GM12872 (cell line): ENCODE results near the gene SHPK.

ENCODE experiments used
- TF ChIP-seq, protein P1 (sequence below): IDR thresholded peaks from 3 replicates; pipeline ENCODE4 v1.5.1; 2011; ENCODE audit warnings: low read depth, mild to moderate bottlenecking, low read length, moderate library complexity; ENCODE audit not compliant: insufficient read depth

SHPK gene

DNA sequence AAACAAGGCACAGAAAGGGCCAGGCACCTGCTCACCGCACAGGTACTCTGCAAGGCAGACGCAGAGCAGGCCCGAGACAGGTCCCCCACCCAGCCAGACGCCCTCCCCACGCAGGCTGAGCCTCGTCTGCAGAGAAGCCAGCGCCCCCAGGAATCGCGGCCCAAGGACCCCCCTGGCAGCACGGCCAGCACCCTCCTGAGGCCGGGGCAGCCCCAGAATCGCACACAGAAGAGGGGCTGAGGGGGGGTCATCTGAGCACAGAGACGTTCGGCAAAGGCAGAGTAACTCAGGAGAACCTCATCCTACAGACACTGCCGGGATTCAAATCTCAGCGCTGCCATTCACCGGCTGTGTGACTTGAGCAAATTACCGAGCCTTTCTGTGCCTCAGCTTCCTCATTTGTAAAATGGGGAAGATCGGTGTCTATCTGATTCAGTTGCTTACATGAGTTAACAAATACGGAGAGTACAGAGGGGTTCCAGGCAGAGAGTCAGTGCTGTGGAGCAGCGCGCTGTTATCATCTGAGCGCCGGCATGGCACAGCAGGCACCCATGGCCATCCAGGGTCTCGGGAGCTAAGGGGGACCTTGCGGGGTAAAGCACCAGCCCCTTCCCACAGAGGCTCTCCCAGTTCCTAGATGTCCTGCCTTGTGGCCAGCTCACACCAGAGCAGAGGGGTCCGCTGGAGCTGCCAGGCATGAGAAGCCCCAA lies 42.9 kb upstream of the SHPK start:
- TF ChIP-seq, protein P1, sequence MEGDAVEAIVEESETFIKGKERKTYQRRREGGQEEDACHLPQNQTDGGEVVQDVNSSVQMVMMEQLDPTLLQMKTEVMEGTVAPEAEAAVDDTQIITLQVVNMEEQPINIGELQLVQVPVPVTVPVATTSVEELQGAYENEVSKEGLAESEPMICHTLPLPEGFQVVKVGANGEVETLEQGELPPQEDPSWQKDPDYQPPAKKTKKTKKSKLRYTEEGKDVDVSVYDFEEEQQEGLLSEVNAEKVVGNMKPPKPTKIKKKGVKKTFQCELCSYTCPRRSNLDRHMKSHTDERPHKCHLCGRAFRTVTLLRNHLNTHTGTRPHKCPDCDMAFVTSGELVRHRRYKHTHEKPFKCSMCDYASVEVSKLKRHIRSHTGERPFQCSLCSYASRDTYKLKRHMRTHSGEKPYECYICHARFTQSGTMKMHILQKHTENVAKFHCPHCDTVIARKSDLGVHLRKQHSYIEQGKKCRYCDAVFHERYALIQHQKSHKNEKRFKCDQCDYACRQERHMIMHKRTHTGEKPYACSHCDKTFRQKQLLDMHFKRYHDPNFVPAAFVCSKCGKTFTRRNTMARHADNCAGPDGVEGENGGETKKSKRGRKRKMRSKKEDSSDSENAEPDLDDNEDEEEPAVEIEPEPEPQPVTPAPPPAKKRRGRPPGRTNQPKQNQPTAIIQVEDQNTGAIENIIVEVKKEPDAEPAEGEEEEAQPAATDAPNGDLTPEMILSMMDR, result no peak

DNA sequence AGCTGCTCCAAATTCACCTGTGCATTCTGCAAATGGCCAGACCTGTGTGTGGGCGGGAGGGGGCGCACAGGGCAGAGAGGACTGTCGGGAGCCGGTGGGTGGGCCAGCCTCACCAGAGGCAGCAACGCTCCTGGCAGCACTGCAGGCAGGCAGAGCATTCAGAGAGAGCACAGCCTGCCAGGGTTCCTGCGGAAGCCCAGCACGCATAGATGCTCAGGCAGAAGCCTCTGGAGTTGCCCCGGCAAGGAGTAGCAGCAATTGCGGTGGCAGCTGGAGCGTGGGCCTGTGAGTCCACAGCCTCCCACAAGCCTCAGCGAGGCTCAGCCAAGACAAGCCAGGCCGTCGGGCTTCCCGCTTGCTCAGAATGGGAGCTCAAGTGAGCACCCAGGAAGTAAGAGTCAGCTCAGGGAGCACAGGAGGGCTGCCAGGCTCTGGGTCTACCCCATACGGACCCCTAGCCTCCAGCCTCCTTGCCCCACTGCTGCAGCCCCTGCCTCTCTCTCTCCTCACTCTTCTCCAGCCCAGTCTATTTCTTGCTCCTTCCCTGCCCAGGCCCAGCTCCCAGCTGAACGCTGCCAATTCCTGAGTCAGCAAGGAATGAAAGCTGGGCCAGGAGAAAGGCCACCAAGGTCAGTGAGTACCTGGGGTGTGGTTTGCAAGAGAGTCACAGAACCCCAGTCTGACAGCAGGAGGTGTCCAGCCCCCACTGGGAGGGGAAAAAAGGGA lies 42.2 kb upstream of the SHPK start:
- TF ChIP-seq, protein P1, result no peak

DNA sequence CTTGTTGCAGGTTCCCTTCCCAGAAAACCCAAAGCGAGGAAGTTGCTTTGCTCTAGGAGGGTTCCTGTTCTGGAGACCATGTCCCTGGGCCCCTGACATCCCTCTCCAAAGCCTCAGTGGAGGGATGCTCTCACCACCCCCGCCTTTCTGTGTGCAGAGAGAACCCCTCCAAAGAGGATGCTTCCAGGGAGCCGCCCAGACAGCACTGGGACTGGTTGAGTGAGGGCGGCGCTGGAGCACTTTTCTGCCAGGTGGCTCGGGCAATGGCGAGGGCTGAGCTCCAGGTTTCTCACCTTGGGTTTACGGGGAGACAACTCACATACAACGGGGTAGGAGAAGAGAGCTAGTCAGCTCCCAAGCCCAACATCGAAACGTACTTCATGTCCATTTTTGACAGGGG lies 39.8 kb upstream of the SHPK start:
- TF ChIP-seq, protein P1, result no peak

DNA sequence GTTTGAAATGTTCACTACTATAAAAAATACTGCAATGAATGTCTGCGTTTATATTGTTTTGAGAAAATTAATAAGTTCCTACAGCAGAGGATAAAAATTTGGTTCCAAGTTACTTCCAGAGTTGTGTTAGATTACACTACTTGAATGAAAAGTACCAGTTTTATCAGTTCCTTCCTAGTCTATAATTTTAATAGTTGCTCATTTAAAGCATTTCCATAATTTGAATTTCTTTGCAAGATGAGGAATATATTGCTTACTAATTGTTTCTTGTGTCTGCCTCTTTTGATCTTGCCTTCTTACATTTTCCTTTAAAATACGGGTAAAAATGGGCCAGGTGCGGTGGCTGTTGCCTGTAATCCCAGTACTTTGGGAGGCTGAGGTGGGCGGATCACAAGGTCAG lies 36.5 kb upstream of the SHPK start:
- TF ChIP-seq, protein P1, result no peak

DNA sequence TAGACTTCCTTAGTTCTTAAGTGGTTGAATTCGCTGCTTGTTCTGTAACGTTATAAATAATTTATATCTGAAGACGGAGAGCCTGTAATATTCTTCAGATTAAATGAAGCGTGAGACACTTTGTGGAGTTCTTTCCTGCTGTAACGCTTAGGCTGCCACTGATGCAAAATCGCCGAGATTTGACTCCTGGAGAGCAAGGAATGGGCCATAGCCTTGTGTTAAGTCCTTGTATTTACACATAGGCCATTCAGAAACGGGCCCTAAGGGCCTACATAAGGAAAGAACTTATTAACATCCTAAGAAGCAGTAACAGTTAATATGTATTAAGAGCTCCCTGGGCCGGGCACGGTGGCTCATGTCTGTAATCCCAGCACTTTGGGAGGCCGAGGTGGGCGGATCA lies 33.5 kb upstream of the SHPK start:
- TF ChIP-seq, protein P1, result no peak

DNA sequence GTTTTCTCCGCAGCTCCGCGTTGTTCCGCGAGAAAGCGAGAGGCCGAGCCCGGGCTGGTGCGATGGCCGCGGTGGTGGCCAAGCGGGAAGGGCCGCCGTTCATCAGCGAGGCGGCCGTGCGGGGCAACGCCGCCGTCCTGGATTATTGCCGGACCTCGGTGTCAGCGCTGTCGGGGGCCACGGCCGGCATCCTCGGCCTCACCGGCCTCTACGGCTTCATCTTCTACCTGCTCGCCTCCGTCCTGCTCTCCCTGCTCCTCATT lies 33.0 kb upstream of the SHPK start:
- TF ChIP-seq, protein P1, result no peak

DNA sequence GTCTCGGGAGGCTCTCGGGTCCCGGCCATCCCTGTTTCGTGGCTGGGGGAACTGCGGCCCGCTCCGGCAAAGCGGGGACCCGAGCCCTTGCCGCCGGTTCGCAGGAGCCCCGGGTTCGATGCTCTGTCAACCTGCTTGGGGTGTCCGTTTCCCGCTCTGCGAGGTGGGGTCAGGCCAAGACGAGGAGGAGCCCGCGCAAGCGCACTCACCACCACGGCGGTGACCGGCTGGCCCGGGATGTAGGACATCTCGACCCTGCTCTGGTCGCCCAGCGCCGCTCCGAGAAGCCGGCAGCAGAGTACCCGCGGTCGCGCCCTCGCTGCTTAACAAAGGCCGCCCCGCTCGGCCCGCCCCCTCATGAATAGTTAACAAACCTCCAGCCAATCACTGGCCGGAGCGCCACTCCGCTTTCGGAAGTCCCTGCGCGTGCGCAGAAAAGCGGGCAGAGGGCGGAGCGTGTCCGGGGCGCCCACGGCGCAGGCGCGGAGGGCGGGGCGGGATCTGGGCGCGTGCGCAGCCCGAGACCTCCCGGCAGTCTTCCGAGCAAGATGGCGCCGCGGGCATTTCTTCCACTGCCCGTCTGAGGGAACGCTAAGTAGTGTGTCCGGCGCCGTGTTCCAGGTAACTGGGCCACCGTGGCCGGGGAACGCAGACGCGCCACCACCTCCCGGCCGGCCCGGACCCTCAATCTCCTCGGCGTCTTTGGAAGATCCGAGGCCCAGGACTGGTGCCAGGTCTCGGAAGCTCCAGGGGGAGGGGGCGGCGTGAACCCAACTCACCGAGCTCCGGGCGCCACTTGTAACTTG lies 32.4 kb upstream of the SHPK start, which contains the start of the genes EMC6 and TAX1BP3:
Gene EMC6, plus strand, starts transcription at position 534 of the 806 bp plus-strand sequence. CDS start 335 bp downstream, outside the sequence.
Gene TAX1BP3, minus strand, starts transcription at position 300 of the 806 bp plus-strand sequence. Its CDS starts 52 bp downstream, at position 248.
- TF ChIP-seq, protein P1, result no peak
